M059J (cell line): ENCODE data around the gene CCDC92. TPM values are rescaled to one million over a fixed set of nuclear protein-coding genes. Genes with fewer than 3 reads are reported as not detected.

Source experiments
- DNase-seq: peaks from one replicate; pipeline ENCODE4 v3.0.0-alpha.2; 2012; ENCODE audit warnings: low read depth
- total RNA-seq: library from RNA; depleted of rRNA; stranded (reverse); fragments of >200 nt; shearing (Covaris generic); gene quantifications from 2 replicates; pipeline ENCODE4 v1.2.3, GENCODE V29; 2014; rRNA removed

The CCDC92 gene
- total RNA-seq, 1 experiment from 2014 or later = 13.3 TPM

DNA sequence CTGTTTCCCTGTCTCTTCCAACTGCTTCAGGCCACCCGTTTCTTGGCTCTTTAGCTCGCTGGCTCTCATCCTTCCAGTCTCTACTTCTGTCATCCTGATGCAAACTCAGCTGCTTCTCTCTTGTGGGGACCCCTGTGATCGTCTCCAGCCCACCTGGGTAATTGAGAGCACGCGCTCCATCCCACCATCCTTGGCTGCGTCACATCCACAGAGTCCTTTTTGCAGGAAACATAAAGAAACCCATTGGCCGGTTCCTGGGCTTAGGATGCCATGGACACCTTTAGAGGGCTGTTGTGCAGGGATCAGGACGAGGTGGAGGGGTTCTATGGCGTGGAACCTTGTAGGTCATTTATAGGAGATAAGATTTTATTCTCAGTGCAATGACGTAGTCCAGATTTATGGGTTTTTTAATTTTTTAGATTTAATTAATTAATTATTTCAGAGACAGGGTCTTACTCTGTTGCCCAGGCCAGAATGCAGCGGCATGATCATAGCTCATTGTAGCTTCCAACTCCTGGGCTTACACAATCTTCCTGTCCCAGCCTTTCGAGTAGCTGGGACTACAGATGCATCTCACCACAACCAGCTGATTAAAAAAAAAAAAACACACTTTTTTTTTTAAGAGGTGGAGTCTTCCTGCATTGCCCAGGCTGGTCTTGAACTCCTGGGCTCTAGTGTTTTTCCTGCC, 82.6 kb downstream of the CCDC92 start:
- DNase-seq = no peak

- DNase-seq = no peak
Measured at GRCh38 chr12:123888989-123889388, 83.6 kb downstream of the CCDC92 start.

- no peak for DNase-seq
Measured at GRCh38 chr12:123886931-123887582, 85.6 kb downstream of the CCDC92 start.

DNA sequence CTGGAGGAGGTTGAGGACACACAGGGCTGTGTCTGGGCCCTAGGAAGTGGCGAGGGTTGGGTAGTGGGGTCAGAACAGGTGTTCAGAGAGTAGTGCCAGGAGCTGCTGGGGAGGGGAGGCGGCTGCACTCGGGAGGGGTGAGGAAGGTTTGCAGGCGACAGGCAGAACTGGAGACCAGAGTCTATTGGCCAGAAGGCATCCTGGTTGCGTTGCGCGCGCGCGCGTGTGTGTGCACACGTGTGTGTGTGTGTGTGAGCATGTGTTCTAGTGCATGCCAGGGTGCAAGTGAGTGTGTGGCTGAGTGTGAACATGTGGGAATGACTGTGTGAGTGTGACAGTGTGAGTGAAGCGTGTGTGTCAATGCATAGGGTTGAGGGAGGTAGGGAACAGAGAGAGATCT, 86.4 kb downstream of the CCDC92 start:
- DNase-seq = no peak

Other genes with a start within 250 kb of the CCDC92 start
- gene DNAH10, start 210.5 kb downstream of the CCDC92 start, total RNA-seq = not detected in 2 replicates
- 40.7 and 58.7 TPM in 2 replicates for gene ZNF664, start 384 bp upstream of the CCDC92 start, total RNA-seq